GM12891 (cell line): ENCODE results near the gene CEBPB.

Source experiments
- PAX5 ChIP-seq: IDR thresholded peaks from 2 replicates; pipeline ENCODE4 v1.6.1; 2011; ENCODE audit warnings: low read length, moderate library complexity, mild to moderate bottlenecking; ENCODE audit not compliant: insufficient read depth, severe bottlenecking
- POLR2A ChIP-seq: IDR thresholded peaks from 2 replicates; pipeline ENCODE4 v1.6.1; 2011; ENCODE audit warnings: low read depth, low read length, control low read depth
- POLR2AphosphoS5 ChIP-seq: IDR thresholded peaks from 2 replicates; pipeline ENCODE4 v1.6.1; 2011; ENCODE audit warnings: low read depth, low read length, control low read depth
- POU2F2 ChIP-seq: IDR thresholded peaks from 2 replicates; pipeline ENCODE4 v1.6.1; 2011; ENCODE audit warnings: low read depth, mild to moderate bottlenecking, control low read depth, low read length, moderate library complexity
- SPI1 ChIP-seq: IDR thresholded peaks from 2 replicates; pipeline ENCODE4 v1.6.1; 2011; ENCODE audit warnings: low read depth, low read length, control low read depth
- TAF1 ChIP-seq: IDR thresholded peaks from 2 replicates; pipeline ENCODE4 v1.6.1; 2011; ENCODE audit warnings: low read depth, low read length, control low read depth

DNA sequence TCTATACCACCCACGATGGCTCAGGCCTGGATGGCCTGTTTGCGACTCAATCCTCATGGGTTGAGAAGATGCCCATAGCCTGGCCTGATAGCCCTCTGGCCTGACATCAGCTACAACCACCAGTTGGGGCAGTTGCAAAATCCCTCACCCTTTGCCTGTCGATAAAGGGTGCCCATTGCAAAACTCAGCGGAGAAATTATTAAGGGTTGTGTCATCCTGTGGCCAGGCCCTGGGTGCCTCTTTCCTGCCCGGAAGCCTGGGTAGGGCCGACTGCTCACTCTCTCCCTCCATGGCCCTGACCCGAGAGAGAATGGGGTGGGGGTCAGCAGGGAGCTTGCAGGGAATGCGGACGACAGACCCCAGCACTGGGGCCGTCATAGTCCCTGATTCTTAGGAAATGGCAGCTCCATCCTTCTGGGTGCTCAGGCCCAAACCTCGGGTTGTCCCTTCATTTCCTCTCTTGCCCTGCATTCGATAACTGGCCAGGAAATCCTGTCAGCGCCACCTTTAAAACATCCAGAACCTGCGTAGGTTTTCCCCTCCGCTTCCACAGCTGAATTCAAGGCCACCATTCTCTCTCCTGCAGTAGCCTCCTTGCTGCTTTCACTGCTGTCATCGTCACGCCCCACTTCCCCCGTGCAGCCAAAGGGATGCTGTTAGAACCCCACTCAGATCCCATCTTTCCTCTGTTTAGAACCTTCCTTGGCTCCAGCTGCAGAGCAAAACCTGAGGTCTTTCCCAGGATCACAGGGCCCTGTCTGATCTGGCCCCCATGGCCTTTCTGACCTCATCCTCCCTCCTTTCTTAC is 31.1 kb downstream of the CEBPB start:
- TF ChIP-seq POLR2A = no peak
- TF ChIP-seq POLR2AphosphoS5 = no peak
- TF ChIP-seq PAX5 = no peak
- TF ChIP-seq SPI1 = no peak
- TF ChIP-seq TAF1 = no peak
- TF ChIP-seq POU2F2 = no peak
